ENCODE results near the gene GAS7. TPM values are rescaled to one million over a fixed set of nuclear protein-coding genes. Genes with fewer than 3 reads are reported as not detected.

The GAS7 gene
- total RNA-seq, 1 donor from 2014 or later, result 78.0 TPM

DNA sequence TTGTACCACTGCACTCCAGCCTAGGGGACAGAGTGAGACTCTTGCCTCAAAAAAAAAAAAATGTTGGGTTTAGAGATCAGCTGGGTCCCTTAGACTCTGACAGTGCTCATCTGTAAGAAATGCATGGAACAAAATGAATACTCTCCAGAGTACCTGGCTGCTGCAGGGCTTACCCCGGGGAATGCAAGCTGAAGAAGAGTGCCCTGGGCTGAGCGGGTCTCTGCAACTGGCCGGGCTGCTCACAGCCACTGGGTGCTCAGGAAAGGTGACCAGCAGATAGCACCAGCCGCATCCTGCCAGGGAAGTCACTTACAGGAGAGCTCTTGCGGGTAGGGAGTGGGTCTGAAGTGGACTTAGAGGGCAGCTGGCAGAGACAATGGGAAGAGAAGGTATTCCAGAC, 82.1 kb downstream of the GAS7 start:
- no peak overlapping the region for H3K4me3 ChIP-seq
- H3K9me3 ChIP-seq, result no peaks in the 10 kb centered on the region
- no peak for DNase-seq (ENCODE audit: low spot score in 2 of 2)
- H3K4me1 ChIP-seq, result peaks cover 3% of the 10 kb centered on the region in 2 donors
- no peaks in the 10 kb centered on the region for H3K36me3 ChIP-seq
- intact Hi-C loops (cut with DNase I), result no loop called here
- H3K27ac ChIP-seq, result no peak overlapping the region
- TF ChIP-seq, protein P1, sequence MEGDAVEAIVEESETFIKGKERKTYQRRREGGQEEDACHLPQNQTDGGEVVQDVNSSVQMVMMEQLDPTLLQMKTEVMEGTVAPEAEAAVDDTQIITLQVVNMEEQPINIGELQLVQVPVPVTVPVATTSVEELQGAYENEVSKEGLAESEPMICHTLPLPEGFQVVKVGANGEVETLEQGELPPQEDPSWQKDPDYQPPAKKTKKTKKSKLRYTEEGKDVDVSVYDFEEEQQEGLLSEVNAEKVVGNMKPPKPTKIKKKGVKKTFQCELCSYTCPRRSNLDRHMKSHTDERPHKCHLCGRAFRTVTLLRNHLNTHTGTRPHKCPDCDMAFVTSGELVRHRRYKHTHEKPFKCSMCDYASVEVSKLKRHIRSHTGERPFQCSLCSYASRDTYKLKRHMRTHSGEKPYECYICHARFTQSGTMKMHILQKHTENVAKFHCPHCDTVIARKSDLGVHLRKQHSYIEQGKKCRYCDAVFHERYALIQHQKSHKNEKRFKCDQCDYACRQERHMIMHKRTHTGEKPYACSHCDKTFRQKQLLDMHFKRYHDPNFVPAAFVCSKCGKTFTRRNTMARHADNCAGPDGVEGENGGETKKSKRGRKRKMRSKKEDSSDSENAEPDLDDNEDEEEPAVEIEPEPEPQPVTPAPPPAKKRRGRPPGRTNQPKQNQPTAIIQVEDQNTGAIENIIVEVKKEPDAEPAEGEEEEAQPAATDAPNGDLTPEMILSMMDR (IDR thresholded peaks at IDR 0.05), result no peak
- no peaks in the 10 kb centered on the region for H3K27me3 ChIP-seq

- no peaks in the 10 kb centered on the region for H3K36me3 ChIP-seq
- H3K9me3 ChIP-seq, result no peaks in the 10 kb centered on the region
- no peaks in the 10 kb centered on the region for H3K27me3 ChIP-seq
- TF ChIP-seq, protein P1 (IDR thresholded peaks at IDR 0.05), result no peak
- peak overlapping the region; percentile 64 to 90 for H3K27ac ChIP-seq
- H3K4me1 ChIP-seq, result peaks cover 3% of the 10 kb centered on the region in 2 donors
- H3K4me3 ChIP-seq, result peak overlapping the region in 1 of 2 donors; percentile 50
- no peak for DNase-seq (ENCODE audit: low spot score in 2 of 2)
- intact Hi-C loops (cut with DNase I), result no loop called here
These were observed 82.9 kb downstream of the GAS7 start for GRCh38 chr17:10115536-10115932.

GRCh38 chr17:10114931-10115535, 83.4 kb downstream of the GAS7 start:
- H3K4me1 ChIP-seq, result peaks cover 3% of the 10 kb centered on the region in 2 donors
- H3K4me3 ChIP-seq, result peak overlapping the region in 1 of 2 donors; percentile 50
- intact Hi-C loops (cut with DNase I), result no loop called here
- DNase-seq (ENCODE audit: low spot score in 2 of 2), result peak; percentile 80 to 94
- TF ChIP-seq, protein P1 (IDR thresholded peaks at IDR 0.05), result no peak
- H3K9me3 ChIP-seq, result no peaks in the 10 kb centered on the region
- peak overlapping the region; percentile 64 to 90 for H3K27ac ChIP-seq
- no peaks in the 10 kb centered on the region for H3K36me3 ChIP-seq
- no peaks in the 10 kb centered on the region for H3K27me3 ChIP-seq

DNA sequence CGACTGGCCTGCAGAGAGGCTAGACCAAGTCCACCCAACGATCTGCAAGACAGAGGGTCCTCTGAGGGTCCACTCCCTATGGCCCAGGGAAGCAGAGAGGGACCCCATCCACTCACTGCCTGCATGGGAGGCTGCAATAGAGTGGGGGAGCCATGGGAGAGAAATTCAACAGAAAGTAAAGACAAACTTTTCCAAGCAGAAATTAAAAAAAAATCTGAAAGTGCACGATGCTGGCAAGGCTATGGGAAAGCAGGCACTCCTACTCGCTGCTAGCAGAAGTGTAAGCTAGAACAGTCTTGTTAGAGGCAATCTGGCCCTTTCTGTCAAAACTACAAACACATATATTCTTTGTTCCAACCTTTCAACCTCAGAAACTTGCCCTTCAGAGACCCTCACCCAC, 85.4 kb downstream of the GAS7 start:
- H3K27ac ChIP-seq, result peak overlapping the region in 1 of 2 donors; percentile 23
- no peaks in the 10 kb centered on the region for H3K27me3 ChIP-seq
- H3K4me3 ChIP-seq, result no peak overlapping the region
- TF ChIP-seq, protein P1 (IDR thresholded peaks at IDR 0.05), result no peak
- H3K4me1 ChIP-seq, result peaks cover 3% of the 10 kb centered on the region in 2 donors
- intact Hi-C loops (cut with DNase I), result no loop called here
- no peaks in the 10 kb centered on the region for H3K36me3 ChIP-seq
- DNase-seq (ENCODE audit: low spot score in 2 of 2), result no peak
- no peaks in the 10 kb centered on the region for H3K9me3 ChIP-seq

- no peaks in the 10 kb centered on the region for H3K36me3 ChIP-seq
- no peaks in the 10 kb centered on the region for H3K9me3 ChIP-seq
- no peak for DNase-seq (ENCODE audit: low spot score in 2 of 2)
- H3K27me3 ChIP-seq, result no peaks in the 10 kb centered on the region
- H3K4me3 ChIP-seq, result no peak overlapping the region
- TF ChIP-seq, protein P1 (IDR thresholded peaks at IDR 0.05), result no peak
- H3K4me1 ChIP-seq, result peaks cover 3% of the 10 kb centered on the region in 2 donors
- intact Hi-C loops (cut with DNase I), result no loop called here
- H3K27ac ChIP-seq, result no peak overlapping the region
These were observed 86.4 kb downstream of the GAS7 start for GRCh38 chr17:10111907-10112452.

All from ascending aorta (tissue), 2 donors.